GM18873 (cell line): Measurements from ENCODE around the gene CFLAR.
"Not testable (repeated sequence)": the region's sequence is repeated elsewhere in the genome, so short reads cannot be mapped to it uniquely, and the experiment has no call there.

ENCODE experiments used
- ATAC-seq: cut with Tn5 transposase; IDR thresholded peaks from one replicate; pipeline ENCODE4 v1.9.1; 2021; ENCODE audit warnings: mild to moderate bottlenecking, moderate library complexity, moderate number of reproducible peaks; ENCODE audit not compliant: unreplicated experiment, low FRiP score

The CFLAR gene

DNA sequence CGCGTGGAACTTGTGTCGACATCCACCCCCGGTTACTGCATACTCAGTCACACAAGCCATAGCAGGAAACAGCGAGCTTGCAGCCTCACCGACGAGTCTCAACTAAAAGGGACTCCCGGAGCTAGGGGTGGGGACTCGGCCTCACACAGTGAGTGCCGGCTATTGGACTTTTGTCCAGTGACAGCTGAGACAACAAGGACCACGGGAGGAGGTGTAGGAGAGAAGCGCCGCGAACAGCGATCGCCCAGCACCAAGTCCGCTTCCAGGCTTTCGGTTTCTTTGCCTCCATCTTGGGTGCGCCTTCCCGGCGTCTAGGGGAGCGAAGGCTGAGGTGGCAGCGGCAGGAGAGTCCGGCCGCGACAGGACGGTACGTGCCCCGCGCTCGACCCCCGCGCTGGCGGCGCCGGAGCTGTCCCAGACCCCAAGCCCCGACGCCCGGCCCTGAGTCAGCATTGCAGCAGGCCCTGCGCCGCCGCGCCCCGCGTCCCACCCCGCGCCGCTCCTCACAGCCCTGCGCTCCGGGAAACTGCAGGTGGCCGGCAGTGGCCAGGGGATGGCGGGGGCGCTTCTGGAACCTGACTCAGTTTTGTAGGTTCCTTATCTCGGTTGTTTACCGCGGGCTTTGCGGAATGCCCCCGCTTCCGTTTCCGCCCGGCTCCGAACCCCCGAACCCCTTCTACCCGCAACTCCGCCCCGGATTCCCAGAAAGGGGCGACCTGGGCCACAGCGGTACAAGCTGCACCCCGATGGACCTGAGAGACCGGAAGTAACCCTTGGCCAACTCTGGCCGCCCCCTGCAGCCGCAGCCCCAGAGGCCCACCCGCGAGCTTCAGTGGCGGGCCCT is at the start of gene CFLAR:
Gene CFLAR (plus strand): TSS at position 50 of the 844 bp plus-strand sequence. CDS start 13,702 bp downstream, outside the sequence.
- ATAC-seq: peak; percentile 29

GRCh38 chr2:201070948-201071478 is 45.0 kb upstream of the CFLAR start:
- ATAC-seq: no peak

DNA sequence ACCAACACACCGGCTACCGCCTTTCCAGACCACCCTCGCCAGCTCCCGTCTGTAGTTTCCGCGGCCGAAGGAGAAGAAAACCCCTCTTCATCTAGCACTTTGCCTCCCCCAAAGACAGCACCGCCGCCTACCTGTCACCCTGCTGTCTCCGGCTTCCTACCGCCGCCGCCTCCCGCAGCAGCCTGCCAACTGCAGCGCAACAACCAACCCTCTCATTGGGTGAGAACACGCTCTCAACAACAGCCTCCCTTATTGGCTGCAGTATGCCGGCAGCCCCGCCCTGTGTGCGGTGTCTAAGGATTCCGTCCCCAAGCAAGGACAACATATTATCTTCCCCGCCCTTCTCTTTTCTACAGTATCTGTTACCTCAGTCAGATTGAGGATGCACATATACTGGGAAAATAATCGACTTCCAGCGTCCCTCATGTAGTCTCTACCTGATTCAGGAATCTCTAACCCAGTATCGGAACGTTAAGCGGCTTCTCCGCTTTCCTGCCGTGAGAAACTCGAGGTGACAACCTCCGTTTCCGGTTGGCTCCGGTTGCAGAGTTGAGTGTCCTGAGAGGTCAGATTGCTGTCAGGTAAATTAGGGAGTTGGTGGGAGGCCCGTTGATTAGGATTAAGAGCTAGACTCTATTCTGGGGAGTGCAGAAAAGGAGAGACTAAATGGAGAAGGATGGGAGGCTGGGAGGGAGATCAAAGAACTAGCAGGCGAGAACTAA is 44.3 kb upstream of the CFLAR start, which contains the start of the genes HYCC2 and NDUFB3:
Gene HYCC2 (minus strand): TSS at position 193 of the 722 bp plus-strand sequence. CDS start 47,662 bp downstream, outside the sequence.
Gene NDUFB3 (plus strand): TSS at position 523 of the 722 bp plus-strand sequence. CDS start 6,882 bp downstream, outside the sequence.
- ATAC-seq: peak; percentile 98

GRCh38 chr2:201072201-201072530 is 43.8 kb upstream of the CFLAR start:
- peak; percentile 1 for ATAC-seq

DNA sequence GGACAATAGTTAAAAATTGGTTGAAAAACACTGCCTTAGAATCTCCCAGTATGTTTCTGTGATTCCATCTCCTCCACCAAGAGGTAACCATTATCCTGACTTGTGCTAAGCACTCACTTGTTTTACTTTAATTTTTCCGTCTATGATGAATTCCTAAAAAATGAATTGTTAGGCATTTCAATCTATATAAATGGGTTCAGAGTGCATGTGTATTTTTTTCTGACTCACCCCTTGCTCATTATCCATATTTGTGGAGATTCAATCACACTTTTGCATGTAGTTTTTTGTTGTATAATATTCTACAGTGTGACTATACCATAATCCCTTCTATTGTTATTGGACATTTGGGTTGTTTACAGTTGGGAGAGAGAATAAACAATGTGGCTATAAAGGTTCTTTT is 42.9 kb upstream of the CFLAR start:
- no peak for ATAC-seq

DNA sequence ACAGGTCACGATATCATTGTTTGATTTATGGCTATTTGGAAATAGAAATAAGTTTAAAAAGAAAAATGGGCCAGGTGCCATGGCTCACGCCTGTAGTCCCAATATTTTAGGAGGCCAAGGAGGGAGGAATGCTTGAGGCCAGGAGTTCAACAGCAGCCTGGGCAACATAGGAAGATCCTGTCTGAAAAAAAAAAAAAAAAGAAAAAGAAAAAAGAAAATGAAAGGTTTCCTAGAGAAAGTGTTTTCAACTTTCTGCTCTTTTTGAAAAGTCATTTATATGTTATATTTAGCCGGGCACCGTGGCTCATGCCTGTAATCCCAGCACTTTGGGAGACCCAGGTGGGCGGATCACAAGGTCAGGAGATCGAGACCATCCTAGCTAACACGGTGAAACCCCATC is 41.0 kb upstream of the CFLAR start:
- ATAC-seq: no peak

DNA sequence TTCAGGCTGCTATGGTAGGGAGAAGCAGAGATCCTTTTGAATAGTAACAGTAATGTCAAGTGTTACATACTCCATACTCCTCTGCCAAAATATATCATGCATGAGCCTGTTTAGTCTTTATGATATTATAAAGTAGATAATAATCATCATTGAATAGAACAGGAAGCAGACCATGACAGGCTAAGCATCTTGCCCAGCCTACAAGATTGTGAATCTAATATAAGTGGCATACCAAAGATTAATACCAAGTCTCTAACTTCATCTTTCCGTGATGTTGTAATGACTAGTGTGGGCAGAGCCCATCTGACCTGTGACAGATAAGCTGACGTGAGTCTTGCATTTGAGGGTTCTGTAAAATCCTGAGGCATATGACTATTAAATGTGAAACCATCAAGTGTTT is 31.1 kb upstream of the CFLAR start:
- ATAC-seq: no peak

DNA sequence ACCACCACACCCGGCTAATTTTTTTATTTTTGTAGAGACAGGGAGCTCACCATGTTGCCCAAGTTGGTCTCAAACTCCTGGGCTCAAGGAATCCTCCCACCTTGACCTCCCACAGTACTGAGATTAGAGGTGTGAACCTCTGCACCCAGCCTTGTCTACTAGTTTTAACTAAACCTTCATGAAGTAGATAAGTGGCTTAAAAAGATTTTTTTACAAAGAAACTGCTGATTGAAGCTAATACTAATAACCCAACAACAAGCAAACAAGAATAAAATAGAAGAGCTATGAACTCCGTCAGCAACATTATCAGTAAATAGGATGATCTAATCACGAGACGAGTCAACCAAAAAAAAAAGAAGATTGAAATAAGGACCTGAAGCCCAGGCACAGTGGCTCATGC is 25.4 kb upstream of the CFLAR start:
- ATAC-seq: no peak

DNA sequence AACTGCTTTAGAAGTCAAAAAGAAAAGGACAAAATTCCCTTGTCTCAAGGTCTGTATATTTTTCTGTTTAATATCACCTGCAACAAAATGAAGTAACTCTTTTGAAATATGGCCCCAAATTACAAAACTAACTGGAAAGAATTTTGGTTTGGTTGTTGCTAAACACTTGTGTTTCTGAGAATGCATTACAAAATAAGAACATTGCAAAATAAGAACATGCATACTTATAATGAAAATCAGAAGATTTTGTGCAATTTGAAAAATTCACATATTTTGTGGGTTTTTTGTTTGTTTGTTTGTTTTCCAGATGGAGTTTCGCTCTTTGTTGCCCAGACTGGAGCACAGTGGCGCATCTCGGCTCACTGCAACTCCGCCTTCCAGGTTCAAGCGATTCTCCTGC is 22.4 kb upstream of the CFLAR start:
- ATAC-seq: no peak

- no peak for ATAC-seq
Measured at GRCh38 chr2:201100497-201100896, 15.5 kb upstream of the CFLAR start.

- ATAC-seq: no peak
Measured at GRCh38 chr2:201105759-201106158, 10.2 kb upstream of the CFLAR start.

GRCh38 chr2:201107624-201108023 is 8.3 kb upstream of the CFLAR start:
- no peak for ATAC-seq

GRCh38 chr2:201108341-201108740 is 7.6 kb upstream of the CFLAR start:
- no peak for ATAC-seq

GRCh38 chr2:201109186-201109585 is 6.8 kb upstream of the CFLAR start:
- no peak for ATAC-seq

DNA sequence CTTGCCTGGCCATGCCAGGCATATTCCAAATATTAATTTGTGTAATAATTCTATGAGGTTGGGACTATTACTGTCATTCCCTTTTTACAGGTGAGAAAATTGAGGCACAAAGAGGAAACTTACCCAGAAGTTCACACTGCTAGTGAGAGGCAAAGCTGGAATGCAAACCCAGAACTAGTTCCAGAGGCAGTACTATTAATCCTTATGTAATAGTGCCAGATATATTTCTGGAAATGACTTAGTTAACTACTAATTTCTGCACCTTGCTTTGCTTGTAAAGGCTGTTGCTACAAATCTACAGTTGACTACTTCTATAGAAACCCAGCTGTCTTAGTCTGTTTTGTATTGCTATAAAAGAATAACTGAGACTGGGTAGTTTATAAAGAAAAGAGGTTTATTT is 5.3 kb upstream of the CFLAR start:
- ATAC-seq: no peak

DNA sequence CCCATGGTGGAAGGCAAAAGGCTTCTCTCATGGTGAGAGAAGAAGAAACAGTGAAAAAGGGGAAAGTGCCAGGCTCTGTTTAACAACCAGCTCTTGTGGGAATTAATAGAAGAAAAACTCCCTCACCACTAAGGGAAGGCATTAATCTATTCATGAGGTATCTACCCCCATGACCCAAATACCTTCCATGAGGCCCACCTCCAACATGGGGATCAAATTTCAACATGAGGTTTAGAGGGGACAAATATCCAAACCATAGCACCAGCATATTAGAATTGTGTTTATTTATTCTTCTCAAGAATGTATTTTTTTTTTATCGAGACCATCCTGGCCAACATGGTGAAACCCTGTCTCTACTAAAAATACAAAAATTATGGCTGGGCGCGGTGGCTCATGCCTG is 4.9 kb upstream of the CFLAR start:
- ATAC-seq: no peak

- no peak for ATAC-seq
Measured at GRCh38 chr2:201114350-201114749, 1.6 kb upstream of the CFLAR start.

DNA sequence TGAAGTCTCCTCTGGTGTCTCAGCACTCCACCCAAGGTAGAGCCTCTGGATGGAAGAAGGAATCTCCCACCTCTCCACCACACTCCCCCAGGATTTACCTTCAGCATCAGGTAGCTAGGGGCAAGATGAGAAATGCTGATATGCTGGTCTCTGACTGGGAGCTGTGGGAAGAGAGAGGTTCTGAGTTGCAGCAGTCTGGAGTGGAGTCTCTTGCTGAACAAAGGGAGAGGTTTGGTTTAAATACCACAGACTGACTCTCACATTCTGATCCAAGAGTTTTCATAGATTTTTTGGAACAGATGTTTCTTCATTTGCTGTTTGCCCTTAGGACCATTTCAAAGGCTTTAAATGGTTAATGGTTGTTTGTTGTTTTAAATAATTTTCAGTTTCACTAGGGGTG is 1.1 kb upstream of the CFLAR start:
- no peak for ATAC-seq

DNA sequence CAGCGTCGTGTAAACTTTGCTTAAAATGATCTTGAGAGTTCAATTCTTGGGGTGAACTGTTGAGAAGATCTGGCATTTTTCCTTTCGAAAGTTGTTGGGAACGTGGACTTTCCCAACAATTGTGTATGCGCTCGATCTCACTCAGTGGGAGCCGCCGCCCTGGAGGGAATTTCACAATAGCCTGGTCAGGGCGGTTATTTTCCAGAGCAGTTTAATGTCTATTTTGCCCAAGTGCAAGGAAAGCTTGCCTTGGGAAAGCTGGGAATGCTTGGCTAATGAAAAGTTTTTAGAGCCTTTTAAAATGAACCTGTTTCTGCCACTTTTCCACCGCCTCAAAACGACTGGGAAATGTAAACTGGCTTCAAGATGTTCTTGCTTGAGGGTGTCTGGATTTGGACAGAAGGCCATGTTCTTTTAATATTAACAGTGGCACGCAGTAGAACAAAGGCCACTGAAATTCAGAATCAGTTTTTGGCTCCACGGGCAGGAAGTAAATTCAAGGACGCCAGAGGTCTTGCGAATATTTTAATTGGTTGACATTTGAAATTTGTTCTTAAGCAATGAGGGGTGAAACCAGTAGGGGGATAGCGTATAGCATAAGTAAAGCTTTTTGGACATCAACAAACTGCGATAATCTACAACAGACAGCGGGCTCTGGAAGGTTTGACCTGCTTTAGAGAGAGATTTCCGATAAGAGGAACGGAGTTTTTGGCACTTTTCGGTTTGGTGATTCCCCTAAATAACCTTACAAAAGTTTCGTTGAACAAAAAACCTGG is 1.2 kb downstream of the CFLAR start:
- peak; percentile 23 for ATAC-seq

GRCh38 chr2:201117735-201118094 is 1.8 kb downstream of the CFLAR start:
- not testable (repeated sequence) for ATAC-seq
